IMR-90 (cell line): ENCODE data around the gene TBC1D12. TPM values are rescaled to one million over a fixed set of nuclear protein-coding genes. Genes with fewer than 3 reads are reported as not detected.

ENCODE experiments used
- ATAC-seq: fragments of 200-7000 bp; cut with Tn5 transposase; 2 replicates; pipeline ENCODE4 v1.9.1; 2020; ENCODE audit warnings: low read depth, mild to moderate bottlenecking, moderate library complexity
- BruUV-seq: library from RNA; stranded (reverse); fragments of 400-500 nt; replicated peaks from 2 replicates; lab custom pipeline; 2021; lab: Mats Ljungman, UMichigan
- CTCF ChIA-PET: fragments of 300-600 bp; formaldehyde crosslinking; extraction: SDS; loops from one replicate; lab custom pipeline; 2021; ENCODE audit warnings: antibody characterized with exemption; lab: Yijun Ruan, JAX
- POLR2A ChIA-PET: fragments of 300-600 bp; sonication (Branson Sonifier 250); formaldehyde crosslinking; loops from one replicate; lab custom pipeline; 2022; ENCODE audit warnings: antibody characterized with exemption; ENCODE audit not compliant: unreplicated experiment; lab: Charles Lee
- DNase-seq: peaks from one replicate; pipeline ENCODE4 v3.0.0; 2013
- H2AFZ ChIP-seq: replicated peaks from 2 replicates; pipeline ENCODE3; 2013; ENCODE audit warnings: low read length, mild to moderate bottlenecking; ENCODE audit not compliant: poor library complexity
- H2AK5ac ChIP-seq: 2 replicates; pipeline ENCODE4 v1.6.1; 2013; ENCODE audit warnings: low read depth, low read length, inconsistent platforms
- H2AK9ac ChIP-seq: replicated peaks from 2 replicates; pipeline ENCODE3; 2013; ENCODE audit warnings: mild to moderate bottlenecking, low read depth, low read length, moderate library complexity; ENCODE audit not compliant: poor library complexity
- H2BK120ac ChIP-seq: 2 replicates; pipeline ENCODE4 v1.6.1; 2013; ENCODE audit warnings: low read depth, low read length, inconsistent platforms
- H2BK15ac ChIP-seq: 3 replicates; pipeline ENCODE4 v1.6.1; 2013; ENCODE audit warnings: low read depth, low read length, inconsistent platforms
- H2BK20ac ChIP-seq: 2 replicates; pipeline ENCODE4 v1.6.1; 2013; ENCODE audit warnings: low read depth, mild to moderate bottlenecking, inconsistent platforms, low read length, moderate library complexity
- H2BK5ac ChIP-seq: 2 replicates; pipeline ENCODE4 v1.6.1; 2013; ENCODE audit warnings: mild to moderate bottlenecking, low read depth, low read length, inconsistent platforms; ENCODE audit not compliant: poor library complexity, severe bottlenecking
- H3K14ac ChIP-seq: replicated peaks from 2 replicates; pipeline ENCODE4 v1.6.1; 2013; ENCODE audit warnings: low read depth, low read length, inconsistent platforms
- H3K18ac ChIP-seq: 2 replicates; pipeline ENCODE4 v1.6.1; 2013; ENCODE audit warnings: low read depth, low read length, control low read depth
- H3K23ac ChIP-seq: 2 replicates; pipeline ENCODE4 v1.6.1; 2013; ENCODE audit warnings: low read depth, low read length, inconsistent platforms
- H3K27ac ChIP-seq: 2 replicates; pipeline ENCODE4 v1.5.1; 2013; ENCODE audit warnings: mild to moderate bottlenecking, control low read depth, low read length; ENCODE audit not compliant: insufficient read depth
- H3K27me3 ChIP-seq: 2 replicates; pipeline ENCODE4 v1.6.1; 2013; ENCODE audit warnings: low read length; ENCODE audit not compliant: control insufficient read depth, insufficient read depth
- H3K36me3 ChIP-seq: 2 replicates; pipeline ENCODE4 v1.6.1; 2013; ENCODE audit warnings: low read length, mixed read lengths; ENCODE audit not compliant: control insufficient read depth, insufficient read depth
- H3K4ac ChIP-seq: 2 replicates; pipeline ENCODE4 v1.6.1; 2013; ENCODE audit warnings: low read depth, low read length, inconsistent platforms
- H3K4me1 ChIP-seq: 2 replicates; pipeline ENCODE4 v1.6.1; 2013; ENCODE audit warnings: low read length, mixed read lengths; ENCODE audit not compliant: control insufficient read depth, insufficient read depth
- H3K4me2 ChIP-seq: 2 replicates; pipeline ENCODE4 v1.6.1; 2013; ENCODE audit warnings: low read depth, mild to moderate bottlenecking, control low read depth, low read length, moderate library complexity
- H3K4me3 ChIP-seq: 2 replicates; pipeline ENCODE4 v1.5.1; 2013; ENCODE audit warnings: low read depth, mild to moderate bottlenecking, control low read depth, low read length, moderate library complexity; ENCODE audit not compliant: insufficient read depth
- H3K56ac ChIP-seq: 2 replicates; pipeline ENCODE4 v1.6.1; 2013; ENCODE audit warnings: low read length, inconsistent platforms; ENCODE audit not compliant: insufficient read depth; ENCODE audit errors: extremely low read depth
- H3K79me1 ChIP-seq, 2 experiments: 2 replicates each; pipeline ENCODE4 v1.6.1; 2013; ENCODE audit warnings: low read length in 2 of 2, inconsistent platforms in 1 of 2, low read depth in 1 of 2
- H3K9ac ChIP-seq: 2 replicates; pipeline ENCODE4 v1.6.1; 2013; ENCODE audit warnings: low read depth, low read length, control low read depth
- H3K9me1 ChIP-seq: 2 replicates; pipeline ENCODE4 v1.6.1; 2013; ENCODE audit warnings: low read length, inconsistent platforms; ENCODE audit not compliant: insufficient read depth
- H3K9me3 ChIP-seq: 2 replicates; pipeline ENCODE4 v1.6.1; 2013; ENCODE audit warnings: low read length; ENCODE audit not compliant: control insufficient read depth, insufficient read depth
- H4K20me1 ChIP-seq: 2 replicates; pipeline ENCODE4 v1.6.1; 2013; ENCODE audit warnings: low read length, inconsistent platforms; ENCODE audit not compliant: insufficient read depth
- H4K5ac ChIP-seq: 2 replicates; pipeline ENCODE4 v1.6.1; 2013; ENCODE audit warnings: mild to moderate bottlenecking, low read depth, low read length, control low read depth
- H4K8ac ChIP-seq, 2 experiments: 2 replicates each; pipeline ENCODE4 v1.6.1; 2013; ENCODE audit warnings: low read depth in 2 of 2, low read length in 2 of 2, control low read depth in 1 of 2, inconsistent platforms in 1 of 2
- H4K91ac ChIP-seq: 2 replicates; pipeline ENCODE4 v1.6.1; 2013; ENCODE audit warnings: low read depth, low read length, inconsistent platforms; ENCODE audit not compliant: insufficient read depth
- BHLHE40 ChIP-seq: fragments of 150-350 bp; IDR thresholded peaks from 2 replicates; pipeline ENCODE4 v1.6.1; 2016; ENCODE audit warnings: mild to moderate bottlenecking, low read depth, low read length
- CHD1 ChIP-seq: IDR thresholded peaks from 2 replicates; pipeline ENCODE4 v1.6.1; 2012; ENCODE audit warnings: low read depth, low read length, improper control_type of control experiment
- FOS ChIP-seq: fragments of 150-350 bp; IDR thresholded peaks from 2 replicates; pipeline ENCODE4 v1.6.1; 2016; ENCODE audit warnings: low read depth, low read length
- MAFK ChIP-seq: IDR thresholded peaks from 2 replicates; pipeline ENCODE4 v1.6.1; 2012; ENCODE audit warnings: low read depth, low read length, improper control_type of control experiment
- MXI1 ChIP-seq: IDR thresholded peaks from 2 replicates; pipeline ENCODE4 v1.6.1; 2012; ENCODE audit warnings: low read depth, mild to moderate bottlenecking, low read length, moderate library complexity, borderline replicate concordance
- NFE2L2 ChIP-seq: fragments of 150-350 bp; IDR thresholded peaks from 2 replicates; pipeline ENCODE4 v1.6.1; 2016; ENCODE audit warnings: low read depth, mild to moderate bottlenecking, low read length
- POLR2A ChIP-seq: IDR thresholded peaks from 2 replicates; pipeline ENCODE4 v1.6.1; 2012; ENCODE audit warnings: mild to moderate bottlenecking, low read depth, low read length
- RCOR1 ChIP-seq: IDR thresholded peaks from 2 replicates; pipeline ENCODE4 v1.6.1; 2012; ENCODE audit warnings: mild to moderate bottlenecking, low read length, improper control_type of control experiment; ENCODE audit not compliant: insufficient replicate concordance
- SMC3 ChIP-seq: fragments of 150-350 bp; IDR thresholded peaks from 2 replicates; pipeline ENCODE4 v1.6.1; 2016; ENCODE audit warnings: low read depth, mild to moderate bottlenecking, antibody characterized with exemption, low read length, moderate library complexity
- WGBS, 2 experiments: methylation state at CpG; one replicate each; pipeline versions ENCODE4 v1.1.5 to v1.1.7; 2013; ENCODE audit warnings: missing lambda C conversion rate in 2 of 2; ENCODE audit not compliant: insufficient read length in 1 of 2; ENCODE audit errors: extremely low coverage in 2 of 2; 5-methylcytosine and 5-hydroxymethylcytosine counted together
- dilution Hi-C: fragments of 300-500 bp; cut with HindIII; formaldehyde crosslinking; loops from one replicate; pipeline ENCODE4 v1.14.3; 2018; ENCODE audit warnings: low sequenced_read_pairs; ENCODE audit not compliant: unreplicated experiment
- in situ Hi-C: fragments of 300-500 bp; cut with MboI; formaldehyde crosslinking; loops from 3 replicates; pipeline ENCODE4 v1.14.3; 2019; ENCODE audit warnings: low sequenced_read_pairs, inconsistent platforms, mixed read lengths
- intact Hi-C: fragments of 100-400 bp; cut with micrococcal nuclease; formaldehyde crosslinking; loops from 2 replicates; pipeline ENCODE4 v1.10.0; 2022
- polyA plus RNA-seq, 3 experiments: library from polyadenylated mRNA; depleted of rRNA; stranded (reverse); fragments of >200 nt; gene quantifications; 2 replicates each; pipeline ENCODE4 v1.2.3, GENCODE V29; 2012; ENCODE audit warnings: low replicate concordance in 1 of 3
- total RNA-seq: library from RNA; depleted of rRNA; stranded (reverse); fragments of >200 nt; gene quantifications from 2 replicates; pipeline ENCODE4 v1.2.3, GENCODE V29; 2012
- TF ChIP-seq, protein P1 (sequence below): fragments of 150-350 bp; IDR thresholded peaks from 2 replicates; pipeline ENCODE4 v1.6.1; 2017; ENCODE audit warnings: mild to moderate bottlenecking, antibody characterized with exemption, low read length, low read depth
- TF ChIP-seq, protein P2 (sequence below): conservative IDR thresholded peaks from 2 replicates; pipeline ENCODE4 v1.5.1; 2012; ENCODE audit warnings: mild to moderate bottlenecking, low read depth, low read length, improper control_type of control experiment
- TF ChIP-seq, protein P3 (sequence below): fragments of 150-350 bp; IDR thresholded peaks from 2 replicates; pipeline ENCODE4 v1.6.1; 2016; ENCODE audit warnings: low read depth, mild to moderate bottlenecking, low read length, moderate library complexity, borderline replicate concordance

TBC1D12 gene
- total and polyA plus RNA-seq, 2 of the 4 experiments (the other 2 are of a cell fraction) = 1.9 to 5.4 TPM

DNA sequence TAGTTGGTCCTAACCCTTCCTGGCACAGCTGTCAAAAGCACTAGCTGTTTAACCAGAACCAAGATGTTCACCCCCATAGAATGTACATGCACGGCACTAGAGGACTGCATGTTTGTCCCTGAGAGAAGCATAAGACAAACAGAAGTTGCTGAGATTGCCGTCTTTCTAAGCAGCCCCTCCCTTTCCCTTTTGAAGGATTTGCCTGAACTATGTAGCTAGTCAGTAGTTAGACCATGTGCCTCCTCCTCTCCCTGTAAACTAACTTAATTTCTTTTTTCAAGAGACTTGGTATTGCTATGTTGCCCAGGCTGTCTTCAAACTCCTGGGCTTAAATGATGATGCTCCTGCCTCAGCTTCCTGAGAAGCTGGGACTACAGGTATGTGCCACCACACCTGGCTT lies 40.7 kb downstream of the TBC1D12 start:
- dilution Hi-C loops (no loop called here), intact Hi-C loops (loop anchor here (5.0 to 10.0 kb wide), 2 partner anchors 96 to 618 kb away; no protein-coding TSS in a partner anchor)
- no peak overlapping the region for H4K5ac ChIP-seq

More for the DNA sequence above, 40.7 kb downstream of the TBC1D12 start:
- Histone ChIP-seq H2BK20ac (no peak overlapping the region), H3K79me1 (peaks cover 0 to 10% of the 10 kb centered on the region in 2 experiments; a peak in 3 of 4 replicates), H3K9ac (no peak overlapping the region), H3K4me1 (no peaks in the 10 kb centered on the region; the same call in 1 of the 2 replicates), H3K4me3 (no peak overlapping the region), H2BK15ac (no peak overlapping the region), H4K8ac (no peak overlapping the region), H4K91ac (no peak overlapping the region), H3K27ac (no peak overlapping the region), H3K56ac (no peak overlapping the region), H3K23ac (no peak overlapping the region), H2AK5ac (no peak overlapping the region), H3K4ac (no peak overlapping the region), H3K14ac (no peak overlapping the region), H2BK120ac (no peak overlapping the region), H2AK9ac (no peak overlapping the region), H3K27me3 (no peaks in the 10 kb centered on the region), H3K9me3 (no peaks in the 10 kb centered on the region), H2AFZ (no peak overlapping the region), H3K36me3 (no peaks in the 10 kb centered on the region), H4K20me1 (peaks cover 4% of the 10 kb centered on the region; the same call in 1 of the 2 replicates), H2BK5ac (no peak overlapping the region), H3K4me2 (no peak overlapping the region), H3K18ac (no peak overlapping the region), H3K9me1 (no peaks in the 10 kb centered on the region; the same call in 1 of the 2 replicates)
- no TSS peak for BruUV-seq
- POLR2A ChIA-PET = no interaction called here
- WGBS, 2 experiments = no CpG with 5 or more reads among the region's 2 CpGs
- DNase-seq (no peak), ATAC-seq (no peak)
- CTCF ChIA-PET = interaction anchor here (0.7 kb wide), 1 partner anchor 50 kb away, joined by 3 read pairs; no protein-coding TSS in a partner anchor
- in situ Hi-C loops = loop anchor here (25.0 kb wide), 2 partner anchors 381 to 531 kb away; no protein-coding TSS in a partner anchor
- TF ChIP-seq MXI1 (no peak), MAFK (no peak), FOS (no peak), NFE2L2 (no peak), CHD1 (no peak), SMC3 (no peak), POLR2A (no peak), BHLHE40 (no peak), RCOR1 (no peak)
- TF ChIP-seq, protein P1, sequence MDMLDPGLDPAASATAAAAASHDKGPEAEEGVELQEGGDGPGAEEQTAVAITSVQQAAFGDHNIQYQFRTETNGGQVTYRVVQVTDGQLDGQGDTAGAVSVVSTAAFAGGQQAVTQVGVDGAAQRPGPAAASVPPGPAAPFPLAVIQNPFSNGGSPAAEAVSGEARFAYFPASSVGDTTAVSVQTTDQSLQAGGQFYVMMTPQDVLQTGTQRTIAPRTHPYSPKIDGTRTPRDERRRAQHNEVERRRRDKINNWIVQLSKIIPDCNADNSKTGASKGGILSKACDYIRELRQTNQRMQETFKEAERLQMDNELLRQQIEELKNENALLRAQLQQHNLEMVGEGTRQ = no peak
- TF ChIP-seq, protein P2, sequence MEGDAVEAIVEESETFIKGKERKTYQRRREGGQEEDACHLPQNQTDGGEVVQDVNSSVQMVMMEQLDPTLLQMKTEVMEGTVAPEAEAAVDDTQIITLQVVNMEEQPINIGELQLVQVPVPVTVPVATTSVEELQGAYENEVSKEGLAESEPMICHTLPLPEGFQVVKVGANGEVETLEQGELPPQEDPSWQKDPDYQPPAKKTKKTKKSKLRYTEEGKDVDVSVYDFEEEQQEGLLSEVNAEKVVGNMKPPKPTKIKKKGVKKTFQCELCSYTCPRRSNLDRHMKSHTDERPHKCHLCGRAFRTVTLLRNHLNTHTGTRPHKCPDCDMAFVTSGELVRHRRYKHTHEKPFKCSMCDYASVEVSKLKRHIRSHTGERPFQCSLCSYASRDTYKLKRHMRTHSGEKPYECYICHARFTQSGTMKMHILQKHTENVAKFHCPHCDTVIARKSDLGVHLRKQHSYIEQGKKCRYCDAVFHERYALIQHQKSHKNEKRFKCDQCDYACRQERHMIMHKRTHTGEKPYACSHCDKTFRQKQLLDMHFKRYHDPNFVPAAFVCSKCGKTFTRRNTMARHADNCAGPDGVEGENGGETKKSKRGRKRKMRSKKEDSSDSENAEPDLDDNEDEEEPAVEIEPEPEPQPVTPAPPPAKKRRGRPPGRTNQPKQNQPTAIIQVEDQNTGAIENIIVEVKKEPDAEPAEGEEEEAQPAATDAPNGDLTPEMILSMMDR = no peak
- TF ChIP-seq, protein P3, sequence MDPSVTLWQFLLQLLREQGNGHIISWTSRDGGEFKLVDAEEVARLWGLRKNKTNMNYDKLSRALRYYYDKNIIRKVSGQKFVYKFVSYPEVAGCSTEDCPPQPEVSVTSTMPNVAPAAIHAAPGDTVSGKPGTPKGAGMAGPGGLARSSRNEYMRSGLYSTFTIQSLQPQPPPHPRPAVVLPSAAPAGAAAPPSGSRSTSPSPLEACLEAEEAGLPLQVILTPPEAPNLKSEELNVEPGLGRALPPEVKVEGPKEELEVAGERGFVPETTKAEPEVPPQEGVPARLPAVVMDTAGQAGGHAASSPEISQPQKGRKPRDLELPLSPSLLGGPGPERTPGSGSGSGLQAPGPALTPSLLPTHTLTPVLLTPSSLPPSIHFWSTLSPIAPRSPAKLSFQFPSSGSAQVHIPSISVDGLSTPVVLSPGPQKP = no peak
